Uterus (tissue), 4 donors: ENCODE data around the gene INPP5B. TPM values are rescaled to one million over a fixed set of nuclear protein-coding genes. Genes with fewer than 3 reads are reported as not detected.

Experiments used
- DNase-seq, 2 donors: peaks; one replicate each; pipeline ENCODE4 v3.0.0-alpha.2; 2019 to 2020
- H3K27ac ChIP-seq, 2 donors: fragments of 200-600 bp; sonication (generic); 1 replicate in 1 of 2; 2 replicates in 1 of 2; pipeline ENCODE4 v1.5.1; 2016 to 2018
- H3K27me3 ChIP-seq, 2 donors: fragments of 200-600 bp; sonication (generic); one replicate each; pipeline ENCODE4 v1.5.1; 2018 to 2019; ENCODE audit warnings: control low read depth in 1 of 2
- H3K36me3 ChIP-seq, 2 donors: fragments of 200-600 bp; sonication (generic); one replicate each; pipeline ENCODE4 v1.5.1; 2019; ENCODE audit warnings: control low read depth in 1 of 2
- H3K4me1 ChIP-seq, 2 donors: fragments of 200-600 bp; sonication (generic); one replicate each; pipeline ENCODE4 v1.5.1; 2018 to 2019; ENCODE audit warnings: control low read depth in 1 of 2
- H3K4me3 ChIP-seq, 2 donors: fragments of 200-600 bp; sonication (generic); 1 replicate in 1 of 2; 2 replicates in 1 of 2; pipeline ENCODE4 v1.5.1; 2018 to 2019; ENCODE audit warnings: mild to moderate bottlenecking in 1 of 2
- H3K9me3 ChIP-seq, 2 donors: fragments of 200-600 bp; sonication (generic); one replicate each; pipeline ENCODE4 v1.5.1; 2019; ENCODE audit warnings: control low read depth in 1 of 2
- CTCF ChIP-seq, 4 experiments: fragments of 200-600 bp in 2 of 4; fragments of 450-650 bp in 2 of 4; sonication (generic) in 2 of 4; IDR thresholded peaks; one replicate each; pipeline ENCODE4 v1.5.1; 2016 to 2019; ENCODE audit warnings: antibody characterized with exemption in 4 of 4, mild to moderate bottlenecking in 2 of 4, moderate library complexity in 1 of 4
- POLR2A ChIP-seq, 2 donors: fragments of 450-650 bp; IDR thresholded peaks; one replicate each; pipeline ENCODE4 v1.6.1; 2016; ENCODE audit warnings: antibody characterized with exemption in 2 of 2, mild to moderate bottlenecking in 1 of 2, moderate library complexity in 1 of 2
- intact Hi-C: fragments of 100-400 bp; cut with DNase I; formaldehyde crosslinking; loops from one replicate; pipeline ENCODE4 v1.15.1; 2023; ENCODE audit warnings: low total_unique reads
- total RNA-seq, 4 donors: library from RNA; depleted of rRNA in 3 of 4; stranded (reverse); fragments of >200 nt in 3 of 4; gene quantifications; one replicate each; pipeline versions ENCODE4 v1.1.0 to v1.2.4, GENCODE V29; 2014 to 2023
- donor health status: DM: yes; HTN: yes; CAD: no.

INPP5B gene
- total RNA-seq, 4 donors from 2014 or later, result 20.2 to 79.4 (median 46.8) TPM

- H3K4me1 ChIP-seq, result no peaks in the 10 kb centered on the region
- no peak for DNase-seq
- no peak overlapping the region for H3K27ac ChIP-seq
- H3K9me3 ChIP-seq, result no peaks in the 10 kb centered on the region
- intact Hi-C loops, result no loop called here
- H3K36me3 ChIP-seq, result no peaks in the 10 kb centered on the region
- TF ChIP-seq CTCF (IDR thresholded peaks at IDR 0.05) (no peak), POLR2A (IDR thresholded peaks at IDR 0.05) (no peak)
- no peak overlapping the region for H3K4me3 ChIP-seq
- H3K27me3 ChIP-seq, result no peaks in the 10 kb centered on the region
These were observed 105.2 kb downstream of the INPP5B start for GRCh38 chr1:37841652-37842051.

DNA sequence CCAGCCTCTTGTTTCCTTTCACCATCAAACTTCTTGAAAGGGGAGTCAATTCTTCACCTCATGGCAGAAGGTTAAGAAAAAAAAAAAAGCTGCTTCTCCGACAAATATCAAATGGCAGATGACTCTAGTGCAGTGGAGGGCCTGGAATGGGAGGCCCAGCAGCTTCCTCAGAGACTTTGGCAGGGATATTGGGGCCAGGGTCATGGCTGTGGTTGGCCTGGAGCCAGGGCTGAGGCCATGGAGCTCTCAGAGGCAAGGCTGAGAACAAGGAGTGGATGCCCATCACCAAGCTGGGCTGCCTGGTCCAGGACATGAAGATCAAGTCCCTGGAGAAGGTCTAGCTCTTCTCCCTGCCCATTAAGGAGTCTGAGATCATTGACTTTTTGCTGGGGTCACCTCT is 106.1 kb downstream of the INPP5B start:
- TF ChIP-seq CTCF (IDR thresholded peaks at IDR 0.05) (no peak), POLR2A (IDR thresholded peaks at IDR 0.05) (no peak)
- Histone ChIP-seq H3K9me3 (no peaks in the 10 kb centered on the region), H3K27ac (no peak overlapping the region), H3K4me3 (no peak overlapping the region), H3K36me3 (no peaks in the 10 kb centered on the region), H3K4me1 (no peaks in the 10 kb centered on the region), H3K27me3 (no peaks in the 10 kb centered on the region)
- no peak for DNase-seq
- intact Hi-C loops, result no loop called here

DNA sequence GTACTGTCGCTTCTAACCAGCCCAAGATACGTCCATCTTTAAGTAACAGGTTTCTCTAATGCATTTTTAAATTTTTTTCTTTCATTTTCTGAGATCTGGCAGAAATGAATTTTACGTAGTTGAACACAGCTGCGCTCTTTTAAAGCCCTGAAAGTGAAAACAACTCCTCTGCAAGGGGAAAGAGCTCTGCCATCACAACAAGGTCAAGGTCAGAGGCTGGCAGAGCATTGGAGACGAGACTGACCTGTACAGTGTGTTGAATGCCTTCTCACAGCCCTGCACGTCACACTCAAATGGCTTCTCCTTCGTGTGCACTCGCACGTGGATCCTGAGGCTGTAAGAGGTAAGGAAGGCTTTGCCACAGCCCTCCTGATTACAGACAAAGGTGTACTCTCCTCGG is 107.2 kb downstream of the INPP5B start:
- intact Hi-C loops, result no loop called here
- no peak for DNase-seq
- no peaks in the 10 kb centered on the region for H3K9me3 ChIP-seq
- no peaks in the 10 kb centered on the region for H3K36me3 ChIP-seq
- TF ChIP-seq POLR2A (IDR thresholded peaks at IDR 0.05), result no peak
- no peak for TF ChIP-seq CTCF (IDR thresholded peaks at IDR 0.05)
- no peaks in the 10 kb centered on the region for H3K4me1 ChIP-seq
- H3K4me3 ChIP-seq, result no peak overlapping the region
- H3K27me3 ChIP-seq, result no peaks in the 10 kb centered on the region
- no peak overlapping the region for H3K27ac ChIP-seq

- intact Hi-C loops, result no loop called here
- TF ChIP-seq POLR2A (IDR thresholded peaks at IDR 0.05), result no peak
- TF ChIP-seq CTCF (IDR thresholded peaks at IDR 0.05), result no peak
- H3K27ac ChIP-seq, result no peak overlapping the region
- H3K9me3 ChIP-seq, result no peaks in the 10 kb centered on the region
- H3K36me3 ChIP-seq, result no peaks in the 10 kb centered on the region
- H3K4me1 ChIP-seq, result no peaks in the 10 kb centered on the region
- no peaks in the 10 kb centered on the region for H3K27me3 ChIP-seq
- DNase-seq, result no peak
- H3K4me3 ChIP-seq, result no peak overlapping the region
These were observed 110.1 kb downstream of the INPP5B start for GRCh38 chr1:37836788-37837187.

DNA sequence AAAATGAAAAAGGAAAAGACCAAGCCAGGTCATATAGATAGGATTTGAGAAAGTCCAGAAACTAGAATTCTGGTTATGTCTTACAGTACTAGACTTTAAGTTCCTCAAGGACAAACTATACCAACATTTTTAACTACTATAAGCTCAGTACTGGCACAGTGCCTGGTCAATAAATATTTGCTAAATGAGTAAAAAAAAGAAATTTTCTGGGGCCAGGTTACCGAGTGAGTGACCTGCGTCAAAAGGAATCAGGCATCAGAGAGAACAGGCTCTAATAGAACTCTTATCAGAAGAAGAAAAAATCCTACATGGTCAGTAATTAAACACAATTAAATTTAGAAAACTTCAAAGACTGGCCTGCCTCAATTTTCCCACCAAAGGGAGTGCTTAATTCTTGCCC is 115.0 kb downstream of the INPP5B start:
- Histone ChIP-seq H3K9me3 (no peaks in the 10 kb centered on the region), H3K27me3 (no peaks in the 10 kb centered on the region), H3K4me3 (no peak overlapping the region), H3K36me3 (no peaks in the 10 kb centered on the region), H3K4me1 (no peaks in the 10 kb centered on the region), H3K27ac (no peak overlapping the region)
- TF ChIP-seq CTCF (IDR thresholded peaks at IDR 0.05), result no peak
- TF ChIP-seq POLR2A (IDR thresholded peaks at IDR 0.05), result no peak
- intact Hi-C loops, result no loop called here
- no peak for DNase-seq
